M059J (cell line): ENCODE results near the gene NBPF26. TPM values are rescaled to one million over a fixed set of nuclear protein-coding genes. Genes with fewer than 3 reads are reported as not detected.
"Not testable (repeated sequence)": the region's sequence is repeated elsewhere in the genome, so short reads cannot be mapped to it uniquely, and the experiment has no call there.

ENCODE experiments used
- DNase-seq: peaks from one replicate; pipeline ENCODE4 v3.0.0-alpha.2; 2012; ENCODE audit warnings: low read depth
- total RNA-seq: library from RNA; depleted of rRNA; stranded (reverse); fragments of >200 nt; shearing (Covaris generic); gene quantifications from 2 replicates; pipeline ENCODE4 v1.2.3, GENCODE V29; 2014; rRNA removed

The NBPF26 gene
- 9.7 and 23.7 TPM in 2 replicates for total RNA-seq

DNA sequence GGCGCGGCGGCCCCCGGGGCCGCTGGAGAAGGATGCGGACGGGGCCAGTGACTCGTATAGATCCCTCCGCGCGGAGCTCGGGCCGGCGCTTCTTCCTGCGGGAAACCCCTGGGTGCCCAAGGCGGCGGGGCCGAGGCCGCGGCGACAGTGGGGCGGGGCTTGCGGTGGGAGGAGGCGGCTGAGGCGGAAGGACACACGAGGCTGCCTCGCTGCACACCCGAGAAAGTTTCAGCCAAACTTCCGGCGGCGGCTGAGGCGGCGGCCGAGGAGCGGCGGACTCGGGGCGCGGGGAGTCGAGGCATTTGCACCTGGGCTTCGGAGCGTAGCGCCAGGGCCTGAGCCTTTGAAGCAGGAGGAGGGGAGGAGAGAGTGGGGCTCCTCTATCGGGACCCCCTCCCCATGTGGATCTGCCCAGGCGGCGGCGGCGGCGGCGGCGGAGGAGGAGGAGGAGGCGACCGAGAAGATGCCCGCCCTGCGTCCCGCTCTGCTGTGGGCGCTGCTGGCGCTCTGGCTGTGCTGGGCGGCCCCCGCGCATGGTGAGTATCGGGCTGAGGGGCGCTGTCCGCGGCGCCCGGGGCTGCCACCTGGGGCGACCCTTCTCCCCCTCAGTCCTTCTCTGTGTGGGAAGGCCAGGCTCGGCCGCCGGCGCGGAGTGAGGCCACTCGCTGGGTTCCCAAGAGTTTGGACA, at the start of gene NBPF26:
Gene NBPF26 (plus strand): TSS at position 231 of the 688 bp plus-strand sequence.
- peak; percentile 47 for DNase-seq

DNA sequence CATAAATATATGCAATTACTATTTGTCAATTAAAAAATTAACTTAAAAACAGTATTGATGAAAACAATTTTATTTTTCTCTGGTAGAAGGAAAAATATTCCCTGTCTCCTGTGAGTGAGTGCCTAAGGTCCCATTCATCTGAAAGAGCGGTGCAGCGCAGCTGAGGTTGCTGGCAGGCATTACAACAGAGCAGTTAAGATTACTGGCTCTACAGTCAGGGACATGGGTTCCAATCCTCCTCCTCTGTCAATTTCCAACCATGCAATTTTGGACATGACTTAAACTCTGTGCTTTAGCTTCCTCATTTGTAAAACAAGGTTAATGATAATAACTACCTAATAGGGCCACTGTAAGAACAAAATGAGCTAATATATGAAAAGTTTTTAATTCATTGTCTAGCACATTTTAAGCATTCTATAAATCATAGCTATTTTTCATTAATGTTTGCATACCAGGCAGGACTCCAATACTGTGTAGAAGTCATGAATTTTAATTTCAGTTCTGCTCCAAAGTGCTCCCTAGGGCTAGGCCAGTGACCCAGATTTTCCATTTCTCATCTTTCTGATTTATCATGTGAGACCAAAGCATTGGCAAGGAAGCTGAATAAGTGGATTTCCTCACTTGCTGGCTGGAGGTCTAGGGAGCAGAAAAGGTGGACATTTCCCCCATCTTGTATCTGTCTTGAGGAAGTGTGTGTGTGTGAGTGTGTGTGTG, 43.5 kb upstream of the NBPF26 start:
- DNase-seq, result not testable (repeated sequence)

DNA sequence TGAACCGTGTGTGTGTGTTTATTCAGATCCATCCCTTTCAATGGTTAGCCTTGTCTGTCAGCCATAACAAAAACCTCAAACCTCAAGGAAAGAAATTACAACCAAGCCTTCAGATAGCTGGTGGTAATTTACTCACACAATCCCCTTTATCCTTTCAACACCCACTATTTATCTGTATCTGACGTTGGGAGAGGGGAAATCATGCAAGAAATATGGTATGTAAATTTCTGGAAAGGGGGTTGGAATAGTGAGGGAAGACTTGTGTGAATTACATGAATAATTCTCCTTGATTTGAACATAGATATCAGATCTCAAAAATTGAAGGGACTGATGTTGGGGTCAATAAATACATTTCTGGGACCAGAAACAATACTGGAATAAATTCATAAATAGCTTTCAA, 42.8 kb upstream of the NBPF26 start:
- not testable (repeated sequence) for DNase-seq

DNA sequence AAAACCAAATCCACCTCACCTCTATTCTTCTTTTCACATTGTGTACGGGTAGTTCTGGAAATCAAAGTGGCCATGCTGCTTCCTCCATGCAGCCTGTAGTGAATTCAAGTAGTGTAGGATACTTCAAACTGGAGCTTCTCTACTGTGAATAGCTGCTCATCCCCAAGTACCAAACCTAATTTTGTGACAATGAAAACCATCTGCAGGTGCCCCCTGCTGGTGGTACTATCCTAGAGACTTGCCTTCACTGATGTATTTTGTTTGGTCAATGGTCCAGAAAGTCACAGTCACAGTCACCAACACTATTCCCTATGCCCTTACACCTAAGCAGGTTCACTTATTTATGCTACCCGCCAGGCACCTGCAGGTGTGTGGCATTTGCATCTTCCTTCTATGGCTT, 39.3 kb upstream of the NBPF26 start:
- DNase-seq, result not testable (repeated sequence)

DNA sequence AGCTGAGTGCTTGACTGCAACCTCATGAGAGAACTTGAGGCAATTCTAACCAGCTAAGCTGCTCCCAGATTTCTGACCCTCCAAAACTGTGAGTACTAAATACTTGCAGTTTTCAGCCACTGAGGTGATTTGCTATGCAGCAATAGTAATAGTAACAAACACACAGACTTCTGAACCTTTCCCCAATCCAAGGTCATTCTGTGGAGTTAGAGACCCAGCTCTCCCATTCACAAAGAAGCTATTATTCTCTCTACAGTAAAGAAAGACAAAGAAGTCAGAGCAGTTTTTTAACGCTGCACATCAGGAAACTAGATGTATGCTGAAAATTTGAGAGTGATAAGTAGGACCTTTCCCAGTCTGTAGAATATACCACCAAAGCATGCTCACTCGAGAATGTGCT, 38.1 kb upstream of the NBPF26 start:
- not testable (repeated sequence) for DNase-seq

DNA sequence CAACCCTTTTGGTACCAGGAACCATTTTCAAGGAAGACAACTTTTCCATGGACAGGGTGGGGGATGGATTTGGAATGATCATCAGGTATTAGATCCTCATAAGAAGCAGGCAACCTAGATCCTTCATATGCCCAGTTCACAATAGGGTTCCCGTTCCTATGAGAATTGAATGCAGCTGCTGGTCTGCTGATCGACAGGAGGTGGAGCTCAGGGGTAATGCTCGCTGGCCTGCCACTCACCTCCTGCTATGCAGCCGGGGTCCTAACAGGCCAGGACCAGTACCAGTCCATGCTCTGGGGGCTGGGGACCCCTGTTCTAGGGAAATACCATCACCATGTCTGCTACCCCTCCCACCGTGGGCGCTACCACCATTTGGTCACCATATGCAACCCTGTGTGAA, 36.5 kb upstream of the NBPF26 start:
- DNase-seq, result not testable (repeated sequence)

DNA sequence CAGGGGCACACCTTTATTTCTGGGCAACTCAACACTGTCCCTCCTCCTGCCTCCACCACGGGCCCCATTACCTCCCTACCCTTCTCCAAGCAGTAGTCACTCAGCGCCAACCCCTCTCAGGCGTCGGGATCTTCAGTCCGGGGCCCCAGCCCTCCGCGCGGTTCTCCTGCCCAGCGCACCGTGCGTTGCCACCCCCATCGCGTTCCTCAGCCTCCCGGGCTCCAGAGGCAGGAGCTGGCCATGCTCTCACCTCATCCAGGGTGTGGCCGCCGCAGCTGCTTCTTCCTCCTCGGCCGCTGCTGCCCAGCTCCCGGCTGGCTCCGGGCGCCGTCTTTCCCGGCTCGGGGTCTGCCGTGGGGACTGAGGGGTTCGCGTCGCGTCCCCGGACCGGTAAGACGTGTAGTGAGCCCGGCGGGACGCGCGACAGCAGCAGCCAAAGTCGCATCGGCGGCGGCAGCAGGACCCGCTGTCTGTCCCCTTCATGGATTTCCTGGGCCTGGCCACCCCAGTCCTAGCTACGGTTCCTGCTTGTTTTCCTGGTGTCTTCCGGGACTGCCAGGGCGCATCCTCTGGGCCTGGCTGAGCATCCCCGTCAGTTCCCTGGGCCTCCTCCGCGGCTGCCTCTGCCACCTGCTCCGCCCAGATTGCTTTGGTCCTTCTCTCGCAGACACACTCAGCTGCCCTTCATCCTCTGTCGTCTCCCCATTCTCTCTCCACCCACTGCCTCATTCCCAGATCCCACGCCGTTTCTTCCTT, 22.8 kb upstream of the NBPF26 start:
- DNase-seq, result not testable (repeated sequence)

DNA sequence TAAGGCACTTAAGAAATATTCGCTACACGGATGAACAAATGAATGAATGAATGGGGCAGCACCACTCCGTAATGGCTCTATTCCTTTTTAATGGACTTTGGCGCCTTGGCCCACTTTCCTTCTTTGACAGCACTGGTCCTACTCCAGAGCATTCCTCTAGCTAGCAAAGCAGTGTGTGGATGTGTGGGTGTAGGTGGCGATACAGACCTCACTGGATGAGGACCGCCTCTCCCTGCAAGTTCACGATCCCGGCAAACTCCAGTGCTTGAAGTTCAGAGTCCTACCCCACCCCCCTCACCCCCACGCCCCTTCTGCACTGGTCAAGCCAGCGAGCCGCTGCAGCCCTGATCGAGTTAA, 409 bp upstream of the NBPF26 start:
- DNase-seq, result not testable (repeated sequence)

DNA sequence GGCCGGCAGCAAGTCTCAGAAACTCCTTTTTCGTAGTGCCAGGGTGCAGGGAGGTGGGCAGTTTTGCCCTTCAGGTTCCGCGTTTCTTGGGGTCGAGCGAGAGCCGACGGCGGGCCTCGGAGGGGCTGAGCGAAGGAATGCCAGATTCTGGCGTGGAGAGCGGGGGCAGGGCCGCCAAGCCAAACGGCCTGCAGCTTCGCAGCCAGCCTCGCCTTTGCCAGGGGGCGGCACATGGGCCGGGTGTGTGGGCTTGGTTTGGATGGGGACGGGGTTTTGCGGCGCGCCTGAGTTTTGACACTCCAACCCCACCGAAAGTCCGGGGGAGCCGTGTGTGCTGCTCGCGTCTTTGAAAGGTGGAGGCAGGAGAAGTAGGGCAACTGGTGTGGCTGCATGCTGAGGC, 762 bp downstream of the NBPF26 start:
- DNase-seq, result not testable (repeated sequence)

DNA sequence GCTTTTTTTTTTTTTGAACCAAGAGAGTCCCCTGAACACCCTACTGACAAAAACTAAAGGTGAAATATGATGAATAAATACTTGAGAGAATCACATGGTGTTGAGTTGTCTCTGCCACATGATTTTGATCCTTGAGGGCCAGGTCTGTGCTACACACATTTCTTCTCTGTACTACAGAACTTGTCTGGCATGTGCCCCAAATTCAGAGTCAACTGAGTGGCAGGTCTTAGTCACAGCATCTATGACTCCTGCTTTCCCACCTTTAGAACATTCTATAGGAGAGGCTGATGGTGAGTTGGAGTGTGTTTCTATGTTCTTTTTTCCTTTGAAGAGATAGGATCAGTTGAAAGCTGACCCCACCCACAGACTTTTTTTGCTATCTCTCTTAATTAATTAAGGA, 5.1 kb downstream of the NBPF26 start:
- DNase-seq, result not testable (repeated sequence)

DNA sequence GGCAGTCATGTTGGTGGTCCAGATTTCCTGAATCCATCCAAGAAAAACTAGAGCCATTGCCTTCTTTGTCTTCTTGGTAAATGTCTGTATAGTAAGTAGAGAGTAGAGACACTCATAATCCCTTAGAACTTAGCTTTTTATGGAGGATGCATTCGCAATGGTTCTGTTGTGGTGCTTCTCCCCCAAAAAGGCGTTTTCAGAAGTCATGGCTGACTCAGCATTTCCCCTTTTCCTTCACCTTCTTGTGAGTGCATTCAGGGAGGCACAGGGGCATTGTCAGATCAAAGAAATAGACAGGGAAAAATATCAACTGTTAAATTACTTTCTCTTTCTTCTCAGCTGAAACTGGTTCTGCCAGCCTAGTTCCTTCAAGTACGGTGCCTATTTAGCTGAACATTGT, 45.3 kb downstream of the NBPF26 start:
- not testable (repeated sequence) for DNase-seq

DNA sequence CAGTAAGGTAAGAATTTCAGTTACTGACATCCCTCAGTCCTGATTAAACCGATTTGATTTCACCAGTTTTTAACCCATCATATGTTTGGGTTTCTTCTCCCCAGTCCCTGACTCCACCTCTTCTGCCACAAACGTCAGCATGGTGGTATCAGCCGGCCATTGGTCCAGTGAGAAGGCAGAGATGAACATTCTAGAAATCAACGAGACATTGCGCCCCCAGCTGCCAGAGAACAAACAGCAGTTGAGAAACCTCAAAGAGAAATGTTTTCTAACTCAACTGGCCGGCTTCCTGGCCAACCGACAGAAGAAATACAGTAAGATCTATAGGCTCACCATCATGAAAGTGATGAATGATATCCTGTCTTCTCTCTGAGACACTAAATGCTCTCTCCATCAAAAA, 81.7 kb downstream of the NBPF26 start:
- DNase-seq, result not testable (repeated sequence)

DNA sequence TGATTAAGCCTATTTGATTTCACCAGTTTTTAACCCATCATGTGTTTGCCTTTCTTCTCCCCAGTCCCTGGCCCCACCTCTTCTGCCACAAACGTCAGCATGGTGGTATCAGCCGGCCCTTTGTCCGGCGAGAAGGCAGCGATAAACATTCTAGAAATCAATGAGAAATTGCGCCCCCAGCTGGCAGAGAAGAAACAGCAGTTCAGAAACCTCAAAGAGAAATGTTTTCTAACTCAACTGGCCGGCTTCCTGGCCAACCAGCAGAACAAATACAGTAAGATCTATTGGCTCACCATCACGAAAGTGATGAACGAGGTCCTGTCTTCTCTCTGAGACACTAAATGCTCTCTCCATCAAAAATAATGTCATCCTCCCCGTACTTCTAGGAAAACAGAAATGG, 88.1 kb downstream of the NBPF26 start:
- DNase-seq, result peak; percentile 24

DNA sequence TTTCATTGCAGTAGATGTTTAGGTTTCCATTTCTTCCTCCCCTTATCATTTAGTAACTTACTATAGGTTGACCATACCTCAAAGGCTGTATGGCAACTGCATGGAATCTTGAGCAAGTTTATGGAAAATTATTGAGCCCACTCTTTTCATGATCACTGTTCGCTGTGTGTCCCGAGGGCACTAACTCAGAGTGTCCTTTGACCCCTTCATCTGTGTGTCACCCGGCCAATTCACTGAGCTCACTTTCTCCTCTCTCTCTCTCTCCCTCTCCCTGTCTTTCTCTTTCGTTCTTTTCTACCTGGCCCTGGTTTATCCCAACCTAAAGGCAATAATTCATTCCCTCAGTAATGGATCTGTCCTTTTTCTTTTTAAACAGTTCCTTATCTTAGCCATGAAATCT, 101.3 kb downstream of the NBPF26 start:
- DNase-seq, result not testable (repeated sequence)

DNA sequence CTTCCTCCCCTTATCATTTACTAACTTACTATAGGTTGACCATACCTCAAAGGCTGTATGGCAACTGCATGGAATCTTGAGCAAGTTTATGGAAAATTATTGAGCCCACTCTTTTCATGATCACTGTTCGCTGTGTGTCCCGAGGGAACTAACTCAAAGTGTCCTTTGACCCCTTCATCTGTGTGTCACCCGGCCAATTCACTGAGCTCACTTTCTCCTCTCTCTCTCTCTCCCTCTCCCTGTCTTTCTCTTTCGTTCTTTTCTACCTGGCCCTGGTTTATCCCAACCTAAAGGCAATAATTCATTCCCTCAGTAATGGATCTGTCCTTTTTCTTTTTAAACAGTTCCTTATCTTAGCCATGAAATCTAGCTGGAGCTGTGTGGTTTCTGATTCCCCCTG, 102.9 kb downstream of the NBPF26 start:
- DNase-seq, result not testable (repeated sequence)

DNA sequence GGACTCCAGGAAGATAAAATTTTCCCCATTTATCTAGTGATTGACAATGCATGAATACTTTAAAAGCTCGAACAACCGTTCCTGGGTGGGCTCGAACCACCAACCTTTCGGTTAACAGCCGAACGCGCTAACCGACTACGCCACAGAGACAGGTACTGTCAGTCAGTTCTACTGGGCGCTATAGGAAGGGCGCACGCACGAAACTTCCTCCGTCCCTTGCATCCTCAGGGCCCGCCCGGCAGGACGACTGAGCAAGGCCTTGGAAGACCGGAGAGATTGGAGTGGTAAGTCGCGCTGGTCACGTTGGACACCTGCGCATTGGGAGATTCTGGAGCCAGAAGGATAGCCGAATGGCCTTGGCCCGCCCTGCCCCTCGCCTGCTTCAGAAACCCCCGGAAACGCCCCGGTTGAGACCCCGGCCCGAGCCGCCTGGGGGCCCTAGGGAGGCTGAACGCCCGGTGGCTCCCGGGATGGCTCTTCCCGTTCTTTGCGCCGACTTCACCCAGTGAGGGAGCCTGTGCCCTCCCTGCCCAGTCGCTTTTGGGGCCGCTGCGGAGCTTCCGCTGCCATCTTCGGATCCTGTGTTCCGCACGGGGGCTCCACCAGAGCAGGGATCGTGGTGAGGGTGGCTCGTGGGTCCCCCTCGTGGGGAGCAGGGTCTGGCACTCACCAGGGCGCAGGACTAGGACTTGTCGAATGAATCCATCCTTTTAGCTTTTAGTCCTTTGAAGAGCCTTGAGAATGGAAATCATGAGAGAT, 120.6 kb downstream of the NBPF26 start:
- DNase-seq, result peak; percentile 39

DNA sequence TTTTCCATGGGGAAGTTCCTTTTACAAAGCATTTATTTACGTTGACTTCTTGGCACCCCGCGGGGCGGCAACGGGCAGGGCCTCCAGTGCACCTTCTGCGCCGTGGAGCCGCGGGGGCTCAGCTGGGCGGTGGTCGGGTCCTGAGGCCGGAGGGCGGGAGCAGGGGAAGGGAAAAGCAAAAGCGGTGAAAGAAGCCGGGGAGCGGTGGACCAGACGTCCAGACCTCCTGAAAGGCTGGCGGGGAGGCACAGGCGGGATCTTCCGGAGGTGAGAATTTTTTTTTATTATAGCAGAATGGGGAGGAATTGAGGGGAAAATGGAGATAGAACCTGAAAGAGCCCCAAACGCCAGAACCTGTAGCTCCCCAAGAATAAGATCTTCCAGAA, 121.2 kb downstream of the NBPF26 start:
- DNase-seq, result not testable (repeated sequence)

DNA sequence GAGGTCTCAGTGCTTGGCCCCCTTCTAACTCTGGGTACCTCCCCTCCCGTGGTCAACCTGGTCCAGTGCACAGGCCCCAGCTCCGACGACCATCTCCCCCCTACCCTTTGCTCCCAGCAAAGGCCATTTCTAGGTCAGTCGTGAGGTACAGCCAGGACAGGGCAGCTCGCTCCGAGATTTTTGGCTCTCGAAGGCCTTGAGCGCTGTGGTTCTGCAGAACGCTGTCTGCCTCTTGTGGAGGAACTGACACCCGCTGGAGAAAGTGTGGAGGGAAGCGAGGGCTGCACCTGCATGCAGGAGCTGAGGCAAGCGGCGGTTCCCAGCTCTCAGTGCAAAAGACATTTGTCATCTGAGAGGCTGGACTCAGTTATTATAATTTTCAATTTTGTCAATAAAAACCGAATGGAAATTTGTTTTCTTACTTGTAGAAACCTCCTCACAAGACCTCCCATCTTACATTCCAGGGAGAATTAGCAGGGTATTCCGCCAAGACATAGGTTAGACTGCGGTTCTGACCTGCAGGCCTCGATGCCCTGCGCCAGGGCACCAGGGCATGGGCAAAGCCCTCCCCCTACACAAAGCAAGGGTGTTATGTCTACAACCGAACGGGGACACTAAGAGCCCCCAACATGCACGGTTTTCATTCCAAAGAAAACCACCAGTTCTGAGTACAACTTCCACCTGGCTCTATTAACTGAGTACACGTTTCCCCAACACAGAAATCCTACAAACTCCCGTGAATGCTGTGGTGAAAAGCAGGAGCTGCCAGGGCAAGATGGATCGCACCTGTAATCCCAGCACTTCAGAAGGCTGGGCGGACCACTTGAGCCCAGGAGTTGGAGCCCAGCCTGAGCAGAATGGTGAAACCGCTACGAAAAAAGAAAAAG, 125.9 kb downstream of the NBPF26 start:
- not testable (repeated sequence) for DNase-seq

DNA sequence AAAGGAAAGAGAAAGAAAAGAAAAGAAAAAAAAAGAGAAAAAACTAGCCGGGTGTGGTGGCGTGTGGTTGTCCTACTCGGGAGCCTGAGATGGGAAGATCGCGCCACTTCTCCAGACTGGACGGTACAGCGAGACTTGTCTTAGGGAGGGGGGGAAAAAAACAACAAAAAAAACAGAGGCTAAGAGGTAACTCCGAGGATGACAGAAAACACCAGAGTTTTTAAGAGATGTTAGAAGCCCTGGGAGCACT, 126.5 kb downstream of the NBPF26 start:
- DNase-seq, result peak; percentile 74

DNA sequence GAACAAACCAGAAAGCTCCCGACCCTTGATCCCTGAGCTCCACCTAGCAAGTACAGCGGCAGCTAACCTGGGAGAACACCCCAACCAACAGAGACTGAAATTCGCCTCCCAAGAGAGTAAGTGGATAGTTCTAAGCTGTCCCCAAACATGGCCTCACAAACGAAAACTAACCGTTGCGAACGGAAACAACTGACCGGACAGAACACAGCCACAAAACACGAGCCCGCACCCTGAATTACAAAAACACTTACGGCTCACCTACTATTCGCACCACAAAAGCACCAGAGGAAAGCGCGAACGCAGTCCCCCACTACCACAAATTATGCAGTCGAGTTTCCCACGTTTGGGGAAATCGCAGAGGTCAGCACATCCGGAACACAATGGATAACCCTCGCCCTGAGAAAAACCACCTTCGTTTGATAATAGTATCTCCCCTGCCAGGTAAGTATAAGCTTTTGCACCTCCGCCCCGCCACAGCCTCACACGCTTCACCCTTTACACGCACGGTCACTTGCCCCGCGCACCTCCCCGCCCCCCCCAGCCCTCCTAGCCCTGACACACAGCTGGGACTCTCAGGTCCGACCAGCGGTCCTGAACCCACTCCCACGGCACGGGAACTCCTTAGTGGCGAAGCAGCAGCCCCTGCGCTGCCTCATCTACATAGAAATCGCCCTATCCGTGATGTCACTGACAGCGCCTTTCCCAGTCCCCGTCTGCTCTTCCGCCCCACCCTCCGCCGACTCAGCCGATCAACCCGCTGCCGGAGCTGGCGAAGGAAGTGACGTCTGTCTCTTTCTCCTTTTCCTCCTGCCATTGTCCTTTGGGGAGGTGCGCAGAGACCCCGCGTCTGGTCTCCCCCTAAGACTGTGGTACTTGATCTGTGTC, 127.0 kb downstream of the NBPF26 start:
- DNase-seq, result peak; percentile 97
